ENCODE results near the gene RNF8.
A peak's percentile ranks its signal among the peaks of the same experiment; 100 is the strongest.

RNF8 gene

GRCh38 chr6:37357860-37358259, 4.1 kb downstream of the RNF8 start:
- DNase-seq (ENCODE audit: low read depth in 2 of 2): no peak

GRCh38 chr6:37359039-37359438, 5.3 kb downstream of the RNF8 start:
- DNase-seq (ENCODE audit: low read depth in 2 of 2): no peak

GRCh38 chr6:37362101-37362828, 8.5 kb downstream of the RNF8 start:
- DNase-seq (ENCODE audit: low read depth in 2 of 2): no peak

- DNase-seq (ENCODE audit: low read depth in 2 of 2): no peak
Measured at GRCh38 chr6:37365791-37366190, 12.0 kb downstream of the RNF8 start.

- DNase-seq (ENCODE audit: low read depth in 2 of 2): no peak
Measured at GRCh38 chr6:37366910-37367309, 13.1 kb downstream of the RNF8 start.

GRCh38 chr6:37368961-37369320, 15.2 kb downstream of the RNF8 start:
- DNase-seq (ENCODE audit: low read depth in 2 of 2): no peak

- DNase-seq (ENCODE audit: low read depth in 2 of 2): no peak
Measured at GRCh38 chr6:37369321-37370201, 15.8 kb downstream of the RNF8 start.

- DNase-seq (ENCODE audit: low read depth in 2 of 2): no peak
Measured at GRCh38 chr6:37371154-37372083, 17.6 kb downstream of the RNF8 start.

GRCh38 chr6:37372116-37372515, 18.3 kb downstream of the RNF8 start:
- DNase-seq (ENCODE audit: low read depth in 2 of 2): no peak

- no peak for DNase-seq (ENCODE audit: low read depth in 2 of 2)
Measured at GRCh38 chr6:37373822-37374471, 20.2 kb downstream of the RNF8 start.

GRCh38 chr6:37375376-37375775, 21.6 kb downstream of the RNF8 start:
- no peak for DNase-seq (ENCODE audit: low read depth in 2 of 2)

GRCh38 chr6:37376078-37376743, 22.4 kb downstream of the RNF8 start:
- no peak for DNase-seq (ENCODE audit: low read depth in 2 of 2)

GRCh38 chr6:37381579-37381978, 27.8 kb downstream of the RNF8 start:
- DNase-seq (ENCODE audit: low read depth in 2 of 2): peak in 1 of 2 experiments; percentile 9

- no peak for DNase-seq (ENCODE audit: low read depth in 2 of 2)
Measured at GRCh38 chr6:37382994-37383765, 29.4 kb downstream of the RNF8 start.

- DNase-seq (ENCODE audit: low read depth in 2 of 2): no peak
Measured at GRCh38 chr6:37388578-37388977, 34.8 kb downstream of the RNF8 start.

GRCh38 chr6:37389857-37390256, 36.1 kb downstream of the RNF8 start:
- DNase-seq (ENCODE audit: low read depth in 2 of 2): no peak

- no peak for DNase-seq (ENCODE audit: low read depth in 2 of 2)
Measured at GRCh38 chr6:37391120-37391519, 37.3 kb downstream of the RNF8 start.

- DNase-seq (ENCODE audit: low read depth in 2 of 2): no peak
Measured at GRCh38 chr6:37392821-37393220, 39.0 kb downstream of the RNF8 start.

- no peak for DNase-seq (ENCODE audit: low read depth in 2 of 2)
Measured at GRCh38 chr6:37393381-37393929, 39.7 kb downstream of the RNF8 start.

Measured in fibroblast of skin of left biceps (primary cell).